ENCODE results near the gene LRRC36.
A peak's percentile ranks its signal among the peaks of the same experiment; 100 is the strongest.

Gene LRRC36

GRCh38 chr16:67399218-67399733 is 72.7 kb downstream of the LRRC36 start:
- no peak overlapping the region for H3K4me3 ChIP-seq (ENCODE audit: low read depth, low read length)
- peak; percentile 92 for TF ChIP-seq CTCF (IDR thresholded peaks at IDR 0.05; ENCODE audit: borderline replicate concordance, insufficient read depth, low read depth, low read length)

GRCh38 chr16:67399749-67400704 is 73.4 kb downstream of the LRRC36 start:
- TF ChIP-seq CTCF (IDR thresholded peaks at IDR 0.05; ENCODE audit: borderline replicate concordance, insufficient read depth, low read depth, low read length): no peak
- H3K4me3 ChIP-seq (ENCODE audit: low read depth, low read length): no peak overlapping the region

GRCh38 chr16:67400901-67401300 is 74.3 kb downstream of the LRRC36 start:
- H3K4me3 ChIP-seq (ENCODE audit: low read depth, low read length): no peak overlapping the region
- no peak for TF ChIP-seq CTCF (IDR thresholded peaks at IDR 0.05; ENCODE audit: borderline replicate concordance, insufficient read depth, low read depth, low read length)

- TF ChIP-seq CTCF (IDR thresholded peaks at IDR 0.05; ENCODE audit: borderline replicate concordance, insufficient read depth, low read depth, low read length): no peak
- H3K4me3 ChIP-seq (ENCODE audit: low read depth, low read length): no peak overlapping the region
Measured at GRCh38 chr16:67403976-67404555, 77.5 kb downstream of the LRRC36 start.

- TF ChIP-seq CTCF (IDR thresholded peaks at IDR 0.05; ENCODE audit: borderline replicate concordance, insufficient read depth, low read depth, low read length): no peak
- H3K4me3 ChIP-seq (ENCODE audit: low read depth, low read length): no peak overlapping the region
Measured at GRCh38 chr16:67404740-67405226, 78.2 kb downstream of the LRRC36 start.

GRCh38 chr16:67405336-67405735 is 78.7 kb downstream of the LRRC36 start:
- H3K4me3 ChIP-seq (ENCODE audit: low read depth, low read length): no peak overlapping the region
- TF ChIP-seq CTCF (IDR thresholded peaks at IDR 0.05; ENCODE audit: borderline replicate concordance, insufficient read depth, low read depth, low read length): no peak

Measured in GM12875 (cell line).